HG03432 (cell line): Measurements from ENCODE around the gene STK17A.

Experiments
- ATAC-seq: cut with Tn5 transposase; IDR thresholded peaks from one replicate; pipeline ENCODE4 v1.9.1; 2021; ENCODE audit warnings: mild to moderate bottlenecking, moderate library complexity; ENCODE audit not compliant: unreplicated experiment

Gene STK17A

GRCh38 chr7:43582503-43583423 lies at the start of gene STK17A:
TSS of gene STK17A (plus strand) at chr7:43583108. CDS start at chr7:43583244, 136 bp downstream.
- ATAC-seq = peak; percentile 74

- no peak for ATAC-seq
These were observed 49.0 kb upstream of the STK17A start for GRCh38 chr7:43533801-43534479.

GRCh38 chr7:43535031-43535451 lies 47.9 kb upstream of the STK17A start:
- no peak for ATAC-seq

- no peak for ATAC-seq
These were observed 46.9 kb upstream of the STK17A start for GRCh38 chr7:43535810-43536585.

- ATAC-seq = no peak
These were observed 46.1 kb upstream of the STK17A start for GRCh38 chr7:43536773-43537172.

- ATAC-seq = no peak
These were observed 45.0 kb upstream of the STK17A start for GRCh38 chr7:43537765-43538403.

- ATAC-seq = no peak
These were observed 44.5 kb upstream of the STK17A start for GRCh38 chr7:43538404-43538771.

- ATAC-seq = no peak
These were observed 42.4 kb upstream of the STK17A start for GRCh38 chr7:43540471-43540870.

- ATAC-seq = no peak
These were observed 40.2 kb upstream of the STK17A start for GRCh38 chr7:43542716-43543115.

GRCh38 chr7:43546231-43546630 lies 36.7 kb upstream of the STK17A start:
- ATAC-seq = no peak

- no peak for ATAC-seq
These were observed 32.5 kb upstream of the STK17A start for GRCh38 chr7:43550427-43550826.

GRCh38 chr7:43552122-43552521 lies 30.8 kb upstream of the STK17A start:
- ATAC-seq = no peak

- ATAC-seq = no peak
These were observed 28.9 kb upstream of the STK17A start for GRCh38 chr7:43553999-43554398.

- ATAC-seq = no peak
These were observed 28.5 kb upstream of the STK17A start for GRCh38 chr7:43554423-43554822.

- ATAC-seq = no peak
These were observed 24.9 kb upstream of the STK17A start for GRCh38 chr7:43557831-43558495.

GRCh38 chr7:43559171-43559945 lies 23.6 kb upstream of the STK17A start:
- ATAC-seq = no peak

GRCh38 chr7:43559946-43560335 lies 23.0 kb upstream of the STK17A start:
- no peak for ATAC-seq

- ATAC-seq = no peak
These were observed 22.1 kb upstream of the STK17A start for GRCh38 chr7:43560742-43561330.

GRCh38 chr7:43562383-43562782 lies 20.5 kb upstream of the STK17A start:
- ATAC-seq = no peak
